H9 (cell line): ENCODE results near the gene TCEA2. TPM values are rescaled to one million over a fixed set of nuclear protein-coding genes. Genes with fewer than 3 reads are reported as not detected.

Experiments
- DNase-seq: peaks from one replicate; pipeline ENCODE4 v3.0.0-alpha.2; 2017
- H2AFZ ChIP-seq: one replicate; pipeline ENCODE4 v1.6.1; 2013; ENCODE audit warnings: mild to moderate bottlenecking, low read length, control low read depth, moderate library complexity
- H2AK5ac ChIP-seq: 2 replicates; pipeline ENCODE4 v1.6.1; 2013; ENCODE audit warnings: low read length, control low read depth, mixed read lengths; ENCODE audit not compliant: insufficient read length
- H2BK120ac ChIP-seq: one replicate; pipeline ENCODE4 v1.6.1; 2013; ENCODE audit warnings: low read depth, mild to moderate bottlenecking, low read length, control low read depth, inconsistent platforms; ENCODE audit not compliant: poor library complexity, severe bottlenecking
- H2BK12ac ChIP-seq: 2 replicates; pipeline ENCODE4 v1.6.1; 2013; ENCODE audit warnings: low read length, control low read depth, mixed read lengths, low read depth; ENCODE audit not compliant: insufficient read length
- H2BK15ac ChIP-seq: 2 replicates; pipeline ENCODE4 v1.6.1; 2013; ENCODE audit warnings: low read depth, low read length, control low read depth
- H2BK20ac ChIP-seq: one replicate; pipeline ENCODE4 v1.6.1; 2013; ENCODE audit warnings: low read depth, mild to moderate bottlenecking, low read length, control low read depth, inconsistent platforms; ENCODE audit not compliant: poor library complexity, severe bottlenecking
- H2BK5ac ChIP-seq: 2 replicates; pipeline ENCODE4 v1.6.1; 2013; ENCODE audit warnings: low read length, control low read depth, mixed read lengths; ENCODE audit not compliant: insufficient read length
- H3K14ac ChIP-seq: 2 replicates; pipeline ENCODE4 v1.6.1; 2013; ENCODE audit warnings: low read length, control low read depth; ENCODE audit not compliant: insufficient read depth
- H3K18ac ChIP-seq: 2 replicates; pipeline ENCODE4 v1.6.1; 2013; ENCODE audit warnings: low read depth, mild to moderate bottlenecking, mixed read lengths, low read length, control low read depth; ENCODE audit not compliant: insufficient read length
- H3K23ac ChIP-seq: 2 replicates; pipeline ENCODE4 v1.6.1; 2013; ENCODE audit warnings: low read length, control low read depth, mixed read lengths, low read depth; ENCODE audit not compliant: insufficient read length
- H3K23me2 ChIP-seq: 2 replicates; pipeline ENCODE4 v1.6.1; 2013; ENCODE audit warnings: low read depth, mild to moderate bottlenecking, mixed read lengths, low read length, control low read depth; ENCODE audit not compliant: insufficient read length, poor library complexity, severe bottlenecking
- H3K27ac ChIP-seq: 2 replicates; pipeline ENCODE4 v1.5.1; 2013; ENCODE audit warnings: low read length, control low read depth, mixed read lengths, low read depth; ENCODE audit not compliant: insufficient read length
- H3K27me3 ChIP-seq: 2 replicates; pipeline ENCODE4 v1.6.1; 2013; ENCODE audit warnings: low read length, control low read depth, inconsistent platforms; ENCODE audit not compliant: insufficient read depth
- H3K4ac ChIP-seq: 2 replicates; pipeline ENCODE4 v1.6.1; 2013; ENCODE audit warnings: low read depth, mild to moderate bottlenecking, control low read depth, inconsistent platforms, low read length, moderate library complexity
- H3K4me1 ChIP-seq: 2 replicates; pipeline ENCODE4 v1.6.1; 2013; ENCODE audit warnings: low read length, control low read depth, inconsistent platforms; ENCODE audit not compliant: insufficient read depth
- H3K4me2 ChIP-seq: 2 replicates; pipeline ENCODE4 v1.6.1; 2013; ENCODE audit warnings: low read length, control low read depth, mixed read lengths; ENCODE audit not compliant: insufficient read length, insufficient read depth
- H3K56ac ChIP-seq: 2 replicates; pipeline ENCODE4 v1.6.1; 2013; ENCODE audit warnings: low read depth, mild to moderate bottlenecking, mixed read lengths, low read length, control low read depth; ENCODE audit not compliant: insufficient read length
- H3K79me1 ChIP-seq: 2 replicates; pipeline ENCODE4 v1.6.1; 2013; ENCODE audit warnings: low read depth, mild to moderate bottlenecking, moderate library complexity, low read length, control low read depth, inconsistent platforms; ENCODE audit not compliant: insufficient read depth, poor library complexity, severe bottlenecking
- H3K79me2 ChIP-seq: 2 replicates; pipeline ENCODE4 v1.6.1; 2013; ENCODE audit warnings: low read length, control low read depth, inconsistent platforms; ENCODE audit not compliant: insufficient read depth
- H3K9ac ChIP-seq: 2 replicates; pipeline ENCODE4 v1.6.1; 2013; ENCODE audit warnings: low read length, control low read depth, mixed read lengths; ENCODE audit not compliant: insufficient read length; ENCODE audit errors: extremely low read depth
- H3K9me3 ChIP-seq: one replicate; pipeline ENCODE4 v1.6.1; 2013; ENCODE audit warnings: low read depth, low read length, inconsistent platforms; ENCODE audit not compliant: control insufficient read depth
- H3T11ph ChIP-seq: one replicate; pipeline ENCODE4 v1.6.1; 2013; ENCODE audit warnings: mild to moderate bottlenecking, low read length, control low read depth, inconsistent platforms
- H4K20me1 ChIP-seq: one replicate; pipeline ENCODE4 v1.6.1; 2013; ENCODE audit not compliant: control insufficient read depth, insufficient read length, insufficient read depth
- H4K5ac ChIP-seq: 2 replicates; pipeline ENCODE4 v1.6.1; 2013; ENCODE audit warnings: low read depth, mild to moderate bottlenecking, mixed read lengths, low read length, control low read depth; ENCODE audit not compliant: insufficient read length
- H4K8ac ChIP-seq: replicated peaks from 2 replicates; pipeline ENCODE4 v1.6.1; 2013; ENCODE audit warnings: low read length, control low read depth, mixed read lengths, low read depth; ENCODE audit not compliant: insufficient read length
- H4K91ac ChIP-seq: 2 replicates; pipeline ENCODE4 v1.6.1; 2013; ENCODE audit warnings: low read depth, mild to moderate bottlenecking, moderate library complexity, mixed read lengths, low read length, control low read depth; ENCODE audit not compliant: insufficient read length
- H3K27ac Mint-ChIP-seq, 3 experiments: 2 replicates in 2 of 3; 3 replicates in 1 of 3; pipeline ENCODE4 v1.8.0; 2020 to 2021; ENCODE audit warnings: mixed read lengths in 3 of 3, mild to moderate bottlenecking in 1 of 3, moderate library complexity in 1 of 3
- H3K27me3 Mint-ChIP-seq: 2 replicates; pipeline ENCODE4 v1.8.0; 2021; ENCODE audit warnings: low read depth, mild to moderate bottlenecking, moderate library complexity, mixed read lengths
- H3K36me3 Mint-ChIP-seq, 3 experiments: 2 replicates in 2 of 3; 3 replicates in 1 of 3; pipeline ENCODE4 v1.8.0; 2020 to 2021; ENCODE audit warnings: low read depth in 3 of 3, mixed read lengths in 3 of 3; ENCODE audit not compliant: insufficient read depth in 1 of 3
- H3K4me1 Mint-ChIP-seq, 2 experiments: 2 replicates each; pipeline ENCODE4 v1.8.0; 2020; ENCODE audit warnings: mixed read lengths in 2 of 2
- H3K4me3 Mint-ChIP-seq, 2 experiments: 2 replicates in 1 of 2; 3 replicates in 1 of 2; pipeline ENCODE4 v1.8.0; 2020 to 2021; ENCODE audit warnings: mild to moderate bottlenecking in 2 of 2, mixed read lengths in 2 of 2, moderate library complexity in 1 of 2
- H3K9me3 Mint-ChIP-seq, 2 experiments: 2 replicates in 1 of 2; 3 replicates in 1 of 2; pipeline ENCODE4 v1.8.0; 2020; ENCODE audit warnings: mild to moderate bottlenecking in 2 of 2, mixed read lengths in 2 of 2, moderate library complexity in 1 of 2
- CTCF ChIP-seq: fragments of 200-600 bp; sonication (generic); conservative IDR thresholded peaks from 3 replicates; pipeline ENCODE4 v1.8.0; 2021; ENCODE audit warnings: antibody characterized with exemption, mild to moderate bottlenecking
- WGBS: extraction: QIAGEN DNeasy Blood & Tissue Kit; methylation state at CpG from one replicate; pipeline ENCODE4 v1.1.7; 2013; ENCODE audit warnings: missing lambda C conversion rate, low lambda C conversion rate, mixed read lengths; ENCODE audit not compliant: insufficient read length; ENCODE audit errors: extremely low coverage; 5-methylcytosine and 5-hydroxymethylcytosine counted together
- total RNA-seq: library from RNA; stranded (reverse); gene quantifications from 2 replicates; pipeline ENCODE4 v1.2.1, GENCODE V29; 2021

Gene TCEA2
- total RNA-seq, 1 experiment from 2014 or later, result 51.7 TPM

DNA sequence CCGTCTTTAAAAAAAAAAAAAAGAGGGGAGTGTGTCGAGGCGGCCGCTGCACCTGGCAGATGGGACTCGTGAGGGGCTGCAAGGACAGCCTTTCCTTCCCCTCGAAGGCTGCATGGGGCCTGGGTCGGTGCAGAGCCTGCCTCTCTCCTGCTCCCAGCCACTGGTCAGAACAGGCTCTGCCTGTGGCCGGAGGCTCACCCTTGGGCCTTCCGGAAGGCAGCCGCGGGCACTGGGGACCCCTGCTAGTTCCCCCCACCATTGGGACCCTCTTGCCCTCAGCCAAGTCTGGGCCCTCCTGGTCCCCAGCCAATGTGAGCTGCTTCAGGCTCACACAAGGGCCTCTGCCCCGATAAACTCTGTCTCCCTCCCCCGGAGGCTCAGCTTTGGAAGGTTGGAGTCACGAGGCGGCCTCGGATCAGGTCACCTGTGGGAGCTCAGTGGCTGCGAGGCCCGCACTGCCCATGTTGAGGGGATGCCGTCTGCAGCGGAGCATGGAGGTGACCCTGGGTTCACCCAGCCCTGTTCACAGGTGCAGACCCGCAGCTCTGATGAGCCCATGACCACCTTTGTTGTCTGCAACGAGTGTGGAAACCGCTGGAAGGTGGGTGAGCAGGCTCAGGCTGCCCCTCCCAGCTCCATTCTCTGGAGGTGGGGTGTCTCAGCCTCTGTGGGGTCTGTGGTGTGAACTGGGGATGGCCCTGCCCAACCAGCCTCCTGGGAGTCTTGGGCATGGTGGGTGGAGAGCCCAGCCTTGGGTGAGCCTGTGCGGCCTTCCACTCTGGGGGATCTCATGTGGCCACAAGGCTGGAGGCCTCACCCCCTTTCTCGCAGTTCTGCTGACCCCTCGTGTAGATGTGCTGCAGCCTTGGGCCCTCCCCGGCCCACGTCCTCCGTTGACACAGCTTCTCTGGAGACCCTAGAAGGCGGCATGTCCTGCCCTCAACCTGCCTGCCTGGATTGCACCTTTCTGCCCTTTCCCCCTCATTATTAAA lies 8.6 kb downstream of the TCEA2 start:
- Mint-ChIP-seq H3K9me3 (no peaks in the 10 kb centered on the region), H3K27ac (peak overlapping the region in 1 of 3 experiments; percentile 78; a peak in 2 of 7 replicates), H3K36me3 (peaks cover 0 to 3% (median 0%) of the 10 kb centered on the region in 3 experiments; a peak in 4 of 7 replicates), H3K27me3 (peaks cover 1% of the 10 kb centered on the region; the same call in 1 of the 2 replicates), H3K4me1 (peaks cover 3 to 14% of the 10 kb centered on the region in 2 experiments), H3K4me3 (no peak overlapping the region)
- Histone ChIP-seq H3T11ph (no peak overlapping the region), H2AFZ (no peak overlapping the region), H2BK120ac (no peak overlapping the region), H2BK5ac (no peak overlapping the region), H2BK20ac (no peak overlapping the region), H4K20me1 (no peaks in the 10 kb centered on the region), H3K56ac (no peak overlapping the region), H2BK15ac (no peak overlapping the region), H2BK12ac (no peak overlapping the region), H4K8ac (no peak overlapping the region), H3K4me2 (no peak overlapping the region), H4K5ac (no peak overlapping the region), H3K9me3 (no peaks in the 10 kb centered on the region), H3K14ac (no peak overlapping the region), H3K9ac (no peak overlapping the region), H3K23me2 (no peaks in the 10 kb centered on the region), H3K18ac (no peak overlapping the region), H3K79me2 (no peaks in the 10 kb centered on the region), H3K27me3 (no peaks in the 10 kb centered on the region), H2AK5ac (no peak overlapping the region), H3K23ac (no peak overlapping the region), H3K4me1 (no peaks in the 10 kb centered on the region), H3K79me1 (no peaks in the 10 kb centered on the region), H3K27ac (no peak overlapping the region), H4K91ac (no peak overlapping the region), H3K4ac (no peak overlapping the region)
- no peak for DNase-seq
- no CpG with 5 or more reads among the region's 30 CpGs for WGBS
- no peak for TF ChIP-seq CTCF
